GM13977 (cell line): ENCODE measurements around the gene APRT.

Experiments used
- DNase-seq: peaks from one replicate; pipeline ENCODE4 v3.0.0; 2012; ENCODE audit warnings: low spot score
- CTCF ChIP-seq: IDR thresholded peaks from 2 replicates; pipeline ENCODE4 v1.5.1; 2012; ENCODE audit warnings: mild to moderate bottlenecking, control low read depth; ENCODE audit not compliant: insufficient read depth; ENCODE audit errors: extremely low read depth, missing control alignments
- in situ Hi-C: fragments of 300-500 bp; cut with MboI; formaldehyde crosslinking; loops from one replicate; pipeline ENCODE4 v1.12.0; 2022; ENCODE audit warnings: low sequenced_read_pairs, low pct_unique_long_range_greater_than_20kb, mixed read lengths, inconsistent platforms; ENCODE audit not compliant: unreplicated experiment

The APRT gene

GRCh38 chr16:88768071-88768783 is 43.5 kb downstream of the APRT start:
- no peak for TF ChIP-seq CTCF
- DNase-seq: no peak
- in situ Hi-C loops: no loop called here

GRCh38 chr16:88767546-88768070 is 44.1 kb downstream of the APRT start:
- no peak for DNase-seq
- TF ChIP-seq CTCF: no peak
- in situ Hi-C loops: no loop called here

- in situ Hi-C loops: no loop called here
- TF ChIP-seq CTCF: no peak
- DNase-seq: no peak
Measured at GRCh38 chr16:88766975-88767374, 44.8 kb downstream of the APRT start.

GRCh38 chr16:88764913-88765349 is 46.8 kb downstream of the APRT start:
- DNase-seq: no peak
- in situ Hi-C loops: no loop called here
- TF ChIP-seq CTCF: no peak

GRCh38 chr16:88764080-88764479 is 47.6 kb downstream of the APRT start:
- no peak for DNase-seq
- no peak for TF ChIP-seq CTCF

GRCh38 chr16:88763502-88764053 is 48.1 kb downstream of the APRT start:
- no peak for DNase-seq
- in situ Hi-C loops: no loop called here
- TF ChIP-seq CTCF: no peak

More at GRCh38 chr16:88764080-88764479, 47.6 kb downstream of the APRT start:
- in situ Hi-C loops: no loop called here
